Transverse colon (tissue), 4 donors: ENCODE data around the gene C4orf51. TPM values are rescaled to one million over a fixed set of nuclear protein-coding genes. Genes with fewer than 3 reads are reported as not detected.

Experiments
- DNase-seq: peaks from one replicate; pipeline ENCODE4 v3.0.0-alpha.2; 2019
- H3K27ac ChIP-seq, 4 donors: fragments of 200-600 bp; sonication (generic); 2 replicates each; pipeline ENCODE4 v1.5.1; 2016 to 2018; ENCODE audit warnings: inconsistent platforms in 4 of 4
- H3K27me3 ChIP-seq: fragments of 200-600 bp; sonication (generic); 2 replicates; pipeline ENCODE4 v1.5.1; 2017; ENCODE audit warnings: inconsistent platforms
- H3K36me3 ChIP-seq, 4 donors: fragments of 200-600 bp; sonication (generic); 2 replicates each; pipeline ENCODE4 v1.5.1; 2017 to 2019; ENCODE audit warnings: inconsistent platforms in 4 of 4
- H3K4me1 ChIP-seq, 4 donors: fragments of 200-600 bp; sonication (generic); 2 replicates each; pipeline ENCODE4 v1.5.1; 2017 to 2020; ENCODE audit warnings: inconsistent platforms in 4 of 4
- H3K4me3 ChIP-seq, 4 donors: fragments of 200-600 bp; sonication (generic); 1 replicate in 1 of 4; 2 replicates in 3 of 4; pipeline versions ENCODE4 v1.5.1 to v1.6.1; 2017 to 2019; ENCODE audit warnings: inconsistent platforms in 4 of 4
- H3K9me3 ChIP-seq, 2 donors: fragments of 200-600 bp; sonication (generic); 2 replicates each; pipeline ENCODE4 v1.5.1; 2017 to 2019; ENCODE audit warnings: inconsistent platforms in 2 of 2
- CTCF ChIP-seq, 5 experiments: fragments of 200-600 bp in 3 of 5; fragments of 450-650 bp in 2 of 5; sonication (generic) in 3 of 5; IDR thresholded peaks; 1 replicate in 2 of 5; 2 replicates in 3 of 5; pipeline ENCODE4 v1.5.1; 2016 to 2017; ENCODE audit warnings: antibody characterized with exemption in 5 of 5, inconsistent platforms in 3 of 5, mild to moderate bottlenecking in 2 of 5, moderate library complexity in 1 of 5
- EP300 ChIP-seq: sonication (generic); formaldehyde crosslinking; IDR thresholded peaks from one replicate; pipeline ENCODE4 v1.6.1; 2017; ENCODE audit warnings: antibody characterized with exemption, low read depth
- POLR2A ChIP-seq: fragments of 450-650 bp; IDR thresholded peaks from one replicate; pipeline ENCODE4 v1.6.1; 2016; ENCODE audit warnings: antibody characterized with exemption, mild to moderate bottlenecking, moderate library complexity
- POLR2AphosphoS5 ChIP-seq, 3 donors: sonication (generic); formaldehyde crosslinking; IDR thresholded peaks; one replicate each; pipeline ENCODE4 v1.6.1; 2016; ENCODE audit warnings: antibody characterized with exemption in 3 of 3
- WGBS, 2 donors: methylation state at CpG; one replicate each; pipeline ENCODE4 v1.1.5; 2018; ENCODE audit warnings: low coverage in 1 of 2; 5-methylcytosine and 5-hydroxymethylcytosine counted together
- in situ Hi-C, 4 donors: fragments of 200-750 bp; cut with MboI; loops; one replicate each; pipeline versions ENCODE4 v1.15.0 to v1.15.1; 2017; ENCODE audit warnings: low sequenced_read_pairs in 3 of 4, low pct_ligation_motif_present in 1 of 4, low pct_unique_long_range_greater_than_20kb in 1 of 4
- intact Hi-C: fragments of 100-400 bp; cut with DNase I; formaldehyde crosslinking; loops from one replicate; pipeline ENCODE4 v1.15.1; 2023; ENCODE audit warnings: low total_unique reads
- total RNA-seq, 4 donors: library from RNA; depleted of rRNA; stranded (reverse); fragments of >200 nt; gene quantifications; one replicate each; pipeline ENCODE4 v1.1.0, GENCODE V29; 2016

The C4orf51 gene
- total RNA-seq, 4 donors from 2014 or later, result not detected

DNA sequence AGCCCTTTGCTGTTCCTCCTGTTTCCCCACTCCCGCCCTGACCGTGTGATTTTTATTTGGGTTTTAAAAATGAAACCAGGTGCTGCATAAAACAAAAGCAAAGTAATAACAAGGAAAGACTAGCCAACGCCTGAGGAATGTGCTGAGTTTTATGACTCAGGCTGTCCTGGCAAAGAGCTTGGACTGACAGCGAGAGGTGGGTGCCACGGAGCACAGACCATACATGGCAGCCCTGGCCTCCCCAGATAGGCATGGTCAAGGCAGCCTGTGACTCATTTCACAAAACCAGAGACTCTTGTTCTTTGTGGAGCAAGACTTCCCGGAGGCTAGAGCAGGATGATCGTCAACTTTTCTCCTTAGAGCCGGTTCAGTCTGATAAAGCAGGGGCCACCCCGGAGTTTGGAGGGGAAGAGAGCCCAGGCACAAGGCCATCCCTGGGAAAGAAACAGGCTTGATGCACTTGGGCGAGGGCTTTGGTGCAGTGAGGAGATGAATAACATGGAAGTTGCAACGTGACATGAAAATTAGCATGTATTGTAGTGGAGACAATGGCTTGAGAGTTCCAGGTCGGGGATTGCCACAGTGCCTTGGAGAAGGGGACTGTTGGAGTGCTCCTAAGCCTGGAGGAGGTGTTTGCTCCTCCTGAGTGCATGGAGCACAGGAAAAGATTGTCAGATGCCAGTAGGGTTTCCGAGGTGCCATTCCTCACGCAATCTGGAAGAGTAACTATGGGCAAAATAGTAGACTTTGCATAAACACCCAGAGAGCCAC, 54.8 kb downstream of the C4orf51 start:
- intact Hi-C loops, result loop anchor here (5.0 to 10.0 kb wide), 2 partner anchors 38 to 200 kb away; partner anchors contain the start of gene ZNF827
- H3K27ac ChIP-seq, result peak overlapping the region; percentile 92 to 96 (median 93)
- peak; percentile 61 for DNase-seq
- WGBS, 2 donors, result 39 to 40% methylated on average over 7 to 14 of the region's 14 CpGs
- no peaks in the 10 kb centered on the region for H3K27me3 ChIP-seq
- peak overlapping the region in 1 of 4 donors; percentile 16 for H3K4me3 ChIP-seq
- no peaks in the 10 kb centered on the region for H3K36me3 ChIP-seq
- TF ChIP-seq CTCF (IDR thresholded peaks at IDR 0.05), result no peak
- TF ChIP-seq POLR2AphosphoS5 (IDR thresholded peaks at IDR 0.05), result peak; percentile 39 to 72 (median 59)
- in situ Hi-C loops, result no loop called here
- H3K9me3 ChIP-seq, result no peaks in the 10 kb centered on the region
- peaks cover 17 to 62% (median 49%) of the 10 kb centered on the region in 4 donors for H3K4me1 ChIP-seq

DNA sequence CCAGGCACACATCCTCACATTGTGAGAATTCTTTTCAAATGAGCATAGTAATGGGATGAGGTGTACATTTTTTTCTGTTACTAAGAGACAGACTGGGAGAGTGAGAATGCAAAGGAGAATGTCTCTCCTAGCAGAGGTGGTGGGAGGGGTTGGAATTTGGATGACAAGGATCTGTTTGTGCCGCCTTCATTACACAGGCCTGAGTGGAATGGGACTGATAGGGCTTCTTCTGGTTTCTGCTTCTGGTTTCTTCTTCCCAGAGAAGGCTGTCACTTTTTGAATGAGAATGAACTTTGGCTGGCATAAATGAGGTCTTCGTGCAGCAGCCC, 55.4 kb downstream of the C4orf51 start:
- peaks cover 17 to 62% (median 49%) of the 10 kb centered on the region in 4 donors for H3K4me1 ChIP-seq
- WGBS, 2 donors, result 31 to 50% methylated on average over 2 of the region's 2 CpGs
- no peaks in the 10 kb centered on the region for H3K9me3 ChIP-seq
- intact Hi-C loops (loop anchor here (5.0 to 10.0 kb wide), 2 partner anchors 37 to 199 kb away; partner anchors contain the start of gene ZNF827), in situ Hi-C loops (no loop called here)
- no peaks in the 10 kb centered on the region for H3K36me3 ChIP-seq
- TF ChIP-seq EP300, result no peak
- H3K27ac ChIP-seq, result peak overlapping the region; percentile 92 to 96 (median 93)
- DNase-seq, result no peak
- no peak overlapping the region for H3K4me3 ChIP-seq
- no peaks in the 10 kb centered on the region for H3K27me3 ChIP-seq

DNA sequence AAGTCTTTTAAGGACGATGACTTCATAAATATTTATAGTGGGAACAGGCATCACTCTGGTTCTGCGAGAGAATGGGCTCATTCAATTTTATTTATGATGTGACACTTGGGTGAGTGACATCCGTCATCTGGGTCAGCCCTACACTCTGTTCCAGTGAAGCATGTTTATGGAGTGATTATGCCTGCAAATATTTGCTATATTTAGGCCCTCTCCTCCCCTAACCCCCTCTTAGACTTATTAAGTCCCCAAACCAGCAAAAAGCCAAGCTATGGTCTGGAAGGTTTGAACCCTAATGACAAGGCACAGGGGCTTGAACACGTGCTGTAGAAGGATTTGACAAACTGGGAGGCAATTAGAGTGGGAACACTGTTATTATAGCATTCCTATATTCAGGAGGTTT, 55.9 kb downstream of the C4orf51 start:
- no peak for DNase-seq
- TF ChIP-seq POLR2AphosphoS5 (IDR thresholded peaks at IDR 0.05) (no peak), POLR2A (no peak), CTCF (IDR thresholded peaks at IDR 0.05) (no peak), EP300 (no peak)
- peak overlapping the region; percentile 92 to 96 (median 93) for H3K27ac ChIP-seq
- H3K4me1 ChIP-seq, result peaks cover 17 to 58% (median 48%) of the 10 kb centered on the region in 4 donors
- in situ Hi-C loops (no loop called here), intact Hi-C loops (loop anchor here (5.0 to 10.0 kb wide), 2 partner anchors 36 to 199 kb away; partner anchors contain the start of gene ZNF827)
- no peaks in the 10 kb centered on the region for H3K27me3 ChIP-seq
- H3K4me3 ChIP-seq, result no peak overlapping the region
- no peaks in the 10 kb centered on the region for H3K36me3 ChIP-seq
- 78% methylated on average over 4 of the region's 4 CpGs; no CpG with 5 or more reads in 1 of the 2 donors for WGBS, 2 donors
- no peaks in the 10 kb centered on the region for H3K9me3 ChIP-seq

- 47% methylated on average over 9 of the region's 9 CpGs; no CpG with 5 or more reads in 1 of the 2 donors for WGBS, 2 donors
- DNase-seq, result peak; percentile 21
- no peaks in the 10 kb centered on the region for H3K27me3 ChIP-seq
- H3K27ac ChIP-seq, result peak overlapping the region; percentile 92 to 96 (median 93)
- in situ Hi-C loops (no loop called here), intact Hi-C loops (loop anchor here (5.0 to 10.0 kb wide), 2 partner anchors 36 to 198 kb away; partner anchors contain the start of gene ZNF827)
- peaks cover 17 to 53% (median 43%) of the 10 kb centered on the region in 4 donors for H3K4me1 ChIP-seq
- H3K36me3 ChIP-seq, result no peaks in the 10 kb centered on the region
- H3K4me3 ChIP-seq, result no peak overlapping the region
- TF ChIP-seq POLR2AphosphoS5 (IDR thresholded peaks at IDR 0.05), result peak; percentile 40 to 74 (median 69)
- no peak for TF ChIP-seq POLR2A
- H3K9me3 ChIP-seq, result no peaks in the 10 kb centered on the region
Measured at GRCh38 chr4:145736241-145736831, 56.4 kb downstream of the C4orf51 start.

GRCh38 chr4:145739845-145740244, 59.9 kb downstream of the C4orf51 start:
- DNase-seq, result peak; percentile 64

More at GRCh38 chr4:145739845-145740244, 59.9 kb downstream of the C4orf51 start:
- in situ Hi-C loops (no loop called here), intact Hi-C loops (loop anchor here (5.0 to 10.0 kb wide), 2 partner anchors 32 to 195 kb away; partner anchors contain the start of gene ZNF827)
- peaks cover 8 to 25% (median 19%) of the 10 kb centered on the region in 4 donors for H3K4me1 ChIP-seq
- TF ChIP-seq POLR2AphosphoS5 (IDR thresholded peaks at IDR 0.05) (peak in 1 of 3 donors; percentile 24), EP300 (no peak), POLR2A (no peak), CTCF (IDR thresholded peaks at IDR 0.05) (no peak)
- H3K27me3 ChIP-seq, result no peaks in the 10 kb centered on the region
- H3K36me3 ChIP-seq, result no peaks in the 10 kb centered on the region
- no peak overlapping the region for H3K4me3 ChIP-seq
- no peak overlapping the region for H3K27ac ChIP-seq
- WGBS, 2 donors, result 23 to 28% methylated on average over 3 to 5 of the region's 5 CpGs
- no peaks in the 10 kb centered on the region for H3K9me3 ChIP-seq
